Thyroid gland (tissue), 4 donors: ENCODE data around the gene SLC38A3. TPM values are rescaled to one million over a fixed set of nuclear protein-coding genes. Genes with fewer than 3 reads are reported as not detected.

ENCODE experiments used
- DNase-seq, 2 donors: peaks; one replicate each; pipeline ENCODE4 v3.0.0-alpha.2; 2019
- H3K27ac ChIP-seq, 3 donors: fragments of 200-600 bp; sonication (generic); 1 replicate in 2 of 3; 2 replicates in 1 of 3; pipeline ENCODE4 v1.5.1; 2016 to 2019; ENCODE audit warnings: mild to moderate bottlenecking in 1 of 3, moderate library complexity in 1 of 3
- H3K27me3 ChIP-seq: fragments of 200-600 bp; sonication (generic); one replicate; pipeline ENCODE4 v1.5.1; 2019
- H3K36me3 ChIP-seq, 2 donors: fragments of 200-600 bp; sonication (generic); one replicate each; pipeline ENCODE4 v1.5.1; 2016 to 2019
- H3K4me1 ChIP-seq, 2 donors: fragments of 200-600 bp; sonication (generic); one replicate each; pipeline ENCODE4 v1.5.1; 2017 to 2019
- H3K4me3 ChIP-seq, 3 donors: fragments of 200-600 bp; sonication (generic); replicated peaks in 1 of 3; 1 replicate in 2 of 3; 2 replicates in 1 of 3; pipeline ENCODE4 v1.5.1; 2016; ENCODE audit warnings: mild to moderate bottlenecking in 1 of 3
- H3K9me3 ChIP-seq: fragments of 200-600 bp; sonication (generic); one replicate; pipeline ENCODE4 v1.5.1; 2017
- CTCF ChIP-seq, 6 experiments: fragments of 200-600 bp in 3 of 6; fragments of 450-650 bp in 3 of 6; sonication (generic) in 3 of 6; IDR thresholded peaks; one replicate each; pipeline ENCODE4 v1.5.1; 2016 to 2019; ENCODE audit warnings: antibody characterized with exemption in 6 of 6, mild to moderate bottlenecking in 2 of 6, inconsistent platforms in 1 of 6, moderate library complexity in 1 of 6
- POLR2A ChIP-seq, 2 donors: fragments of 450-650 bp; IDR thresholded peaks; one replicate each; pipeline ENCODE4 v1.6.1; 2017; ENCODE audit warnings: antibody characterized with exemption in 2 of 2, mild to moderate bottlenecking in 2 of 2, moderate library complexity in 1 of 2
- WGBS, 2 donors: methylation state at CpG; one replicate each; pipeline ENCODE4 v1.1.5; 2017; 5-methylcytosine and 5-hydroxymethylcytosine counted together
- intact Hi-C: fragments of 100-400 bp; cut with DNase I; formaldehyde crosslinking; loops from one replicate; pipeline ENCODE4 v1.15.1; 2023
- total RNA-seq, 4 donors: library from RNA; depleted of rRNA; stranded (reverse); fragments of >200 nt; gene quantifications; one replicate each; pipeline ENCODE4 v1.2.3, GENCODE V29; 2016

SLC38A3 gene
- total RNA-seq, 4 donors from 2014 or later, result 1.1 to 5.0 (median 3.6) TPM

GRCh38 chr3:50229490-50229889, 24.4 kb downstream of the SLC38A3 start:
- Histone ChIP-seq H3K9me3 (no peaks in the 10 kb centered on the region), H3K27ac (no peak overlapping the region), H3K4me1 (peaks cover 15 to 19% of the 10 kb centered on the region in 2 donors), H3K36me3 (no peaks in the 10 kb centered on the region), H3K27me3 (no peaks in the 10 kb centered on the region), H3K4me3 (no peak overlapping the region)
- DNase-seq, result no peak
- intact Hi-C loops, result no loop called here
- TF ChIP-seq CTCF (IDR thresholded peaks at IDR 0.05) (no peak), POLR2A (IDR thresholded peaks at IDR 0.05) (no peak)
- WGBS, 2 donors, result 94% methylated on average over 3 of the region's 3 CpGs

GRCh38 chr3:50230104-50230793, 25.2 kb downstream of the SLC38A3 start:
- intact Hi-C loops, result no loop called here
- H3K27me3 ChIP-seq, result no peaks in the 10 kb centered on the region
- H3K36me3 ChIP-seq, result no peaks in the 10 kb centered on the region
- H3K27ac ChIP-seq, result no peak overlapping the region
- no peaks in the 10 kb centered on the region for H3K9me3 ChIP-seq
- DNase-seq, result no peak
- H3K4me1 ChIP-seq, result peaks cover 15 to 23% of the 10 kb centered on the region in 2 donors
- no peak overlapping the region for H3K4me3 ChIP-seq
- 86 to 94% methylated on average over 6 to 7 of the region's 8 CpGs for WGBS, 2 donors
- TF ChIP-seq POLR2A (IDR thresholded peaks at IDR 0.05) (no peak), CTCF (IDR thresholded peaks at IDR 0.05) (no peak)

GRCh38 chr3:50230794-50231125, 25.7 kb downstream of the SLC38A3 start:
- Histone ChIP-seq H3K27me3 (no peaks in the 10 kb centered on the region), H3K4me1 (peaks cover 15 to 26% of the 10 kb centered on the region in 2 donors), H3K9me3 (no peaks in the 10 kb centered on the region), H3K27ac (no peak overlapping the region), H3K4me3 (no peak overlapping the region), H3K36me3 (no peaks in the 10 kb centered on the region)
- WGBS, 2 donors, result 87 to 89% methylated on average over 3 to 4 of the region's 4 CpGs
- intact Hi-C loops, result no loop called here
- DNase-seq, result no peak
- TF ChIP-seq POLR2A (IDR thresholded peaks at IDR 0.05) (no peak), CTCF (IDR thresholded peaks at IDR 0.05) (no peak)

GRCh38 chr3:50231581-50231980, 26.5 kb downstream of the SLC38A3 start:
- Histone ChIP-seq H3K36me3 (no peaks in the 10 kb centered on the region), H3K9me3 (no peaks in the 10 kb centered on the region), H3K4me1 (peaks cover 10 to 22% of the 10 kb centered on the region in 2 donors), H3K4me3 (no peak overlapping the region), H3K27ac (no peak overlapping the region), H3K27me3 (no peaks in the 10 kb centered on the region)
- DNase-seq, result no peak
- intact Hi-C loops, result no loop called here
- TF ChIP-seq POLR2A (IDR thresholded peaks at IDR 0.05) (no peak), CTCF (IDR thresholded peaks at IDR 0.05) (no peak)
- WGBS, 2 donors, result 66 to 72% methylated on average over 5 of the region's 5 CpGs

- no peak overlapping the region for H3K4me3 ChIP-seq
- TF ChIP-seq POLR2A (IDR thresholded peaks at IDR 0.05) (no peak), CTCF (IDR thresholded peaks at IDR 0.05) (no peak)
These were observed 27.2 kb downstream of the SLC38A3 start for GRCh38 chr3:50232303-50232702.

More at GRCh38 chr3:50232303-50232702, 27.2 kb downstream of the SLC38A3 start:
- no peak for DNase-seq
- no peaks in the 10 kb centered on the region for H3K9me3 ChIP-seq
- H3K4me1 ChIP-seq, result peaks cover 8 to 15% of the 10 kb centered on the region in 2 donors
- intact Hi-C loops, result no loop called here
- no peak overlapping the region for H3K27ac ChIP-seq
- H3K27me3 ChIP-seq, result no peaks in the 10 kb centered on the region
- no peaks in the 10 kb centered on the region for H3K36me3 ChIP-seq
- 81 to 84% methylated on average over 3 of the region's 3 CpGs for WGBS, 2 donors
